SK-N-SH treated with all-trans-retinoic acid at 6 μM for 48 hours (cell line): Measurements from ENCODE around the gene CACNB2.

Experiments used
- ATAC-seq: fragments of 200-7000 bp; cut with Tn5 transposase; 3 replicates; pipeline ENCODE4 v1.9.1; 2020; ENCODE audit warnings: mild to moderate bottlenecking, moderate library complexity
- ARNTL ChIP-seq: fragments of 450-650 bp; formaldehyde crosslinking; IDR thresholded peaks from 2 replicates; pipeline ENCODE4 v1.5.0; 2020; ENCODE audit warnings: low read depth, mild to moderate bottlenecking, moderate library complexity, borderline replicate concordance
- CREB5 ChIP-seq: fragments of 250-450 bp; sonication (Bioruptor Pico); IDR thresholded peaks from 2 replicates; pipeline ENCODE4 v1.5.1; 2020; ENCODE audit warnings: low read depth, mild to moderate bottlenecking, moderate library complexity
- CSDC2 ChIP-seq: fragments of 250-450 bp; sonication (Bioruptor Pico); IDR thresholded peaks from 2 replicates; pipeline ENCODE4 v1.5.0; 2020; ENCODE audit warnings: mild to moderate bottlenecking, moderate library complexity
- CSRNP3 ChIP-seq: fragments of 250-450 bp; sonication (Bioruptor Pico); IDR thresholded peaks from 2 replicates; pipeline ENCODE4 v1.5.1; 2021; ENCODE audit warnings: mild to moderate bottlenecking, moderate library complexity
- ESRRG ChIP-seq: fragments of 250-450 bp; sonication (Bioruptor Pico); IDR thresholded peaks from 2 replicates; pipeline ENCODE4 v1.6.1; 2021; ENCODE audit warnings: mild to moderate bottlenecking
- GLIS3 ChIP-seq: fragments of 250-450 bp; sonication (Bioruptor Pico); IDR thresholded peaks from 2 replicates; pipeline ENCODE4 v1.5.0; 2020; ENCODE audit warnings: mild to moderate bottlenecking, moderate library complexity
- ISL1 ChIP-seq: fragments of 250-450 bp; sonication (Bioruptor Pico); IDR thresholded peaks from 2 replicates; pipeline ENCODE4 v2.1.2; 2022; ENCODE audit warnings: mild to moderate bottlenecking, moderate library complexity
- OSR1 ChIP-seq: fragments of 250-450 bp; sonication (Bioruptor Pico); IDR thresholded peaks from 2 replicates; pipeline ENCODE4 v1.8.0; 2022; ENCODE audit warnings: moderate library complexity, mild to moderate bottlenecking, inconsistent platforms
- PATZ1 ChIP-seq: fragments of 250-450 bp; sonication (Bioruptor Pico); IDR thresholded peaks from 2 replicates; pipeline ENCODE4 v1.8.0; 2020; ENCODE audit warnings: mild to moderate bottlenecking, moderate library complexity, borderline replicate concordance
- PPARA ChIP-seq: fragments of 250-450 bp; sonication (Bioruptor Pico); IDR thresholded peaks from 2 replicates; pipeline ENCODE4 v1.5.0; 2020; ENCODE audit warnings: mild to moderate bottlenecking, borderline replicate concordance
- RARB ChIP-seq: fragments of 250-450 bp; sonication (Bioruptor Pico); IDR thresholded peaks from 2 replicates; pipeline ENCODE4 v1.8.0; 2021; ENCODE audit warnings: mild to moderate bottlenecking, moderate library complexity
- SNAI2 ChIP-seq: fragments of 250-450 bp; sonication (Bioruptor Pico); IDR thresholded peaks from 2 replicates; pipeline ENCODE4 v1.5.0; 2020; ENCODE audit warnings: mild to moderate bottlenecking, moderate library complexity
- TCF4 ChIP-seq: fragments of 250-450 bp; sonication (Bioruptor Pico); IDR thresholded peaks from 2 replicates; pipeline ENCODE4 v1.8.0; 2021; ENCODE audit warnings: mild to moderate bottlenecking, moderate library complexity, borderline replicate concordance
- TSHZ2 ChIP-seq: fragments of 250-450 bp; sonication (Bioruptor Pico); IDR thresholded peaks from 2 replicates; pipeline ENCODE4 v1.5.0; 2020; ENCODE audit warnings: mild to moderate bottlenecking, moderate library complexity
- ZC3H10 ChIP-seq: fragments of 250-450 bp; sonication (Bioruptor Pico); IDR thresholded peaks from 2 replicates; pipeline ENCODE4 v1.5.1; 2021; ENCODE audit warnings: mild to moderate bottlenecking, moderate library complexity
- ZFP3 ChIP-seq: fragments of 250-450 bp; sonication (Bioruptor Pico); IDR thresholded peaks from 2 replicates; pipeline ENCODE4 v1.5.0; 2020; ENCODE audit warnings: mild to moderate bottlenecking, moderate library complexity
- ZFP30 ChIP-seq: fragments of 450-650 bp; formaldehyde crosslinking; IDR thresholded peaks from 2 replicates; pipeline ENCODE4 v1.5.0; 2022; ENCODE audit warnings: mild to moderate bottlenecking, moderate library complexity
- ZNF70 ChIP-seq: fragments of 450-650 bp; formaldehyde crosslinking; IDR thresholded peaks from 2 replicates; pipeline ENCODE4 v1.5.0; 2020; ENCODE audit warnings: mild to moderate bottlenecking, moderate library complexity
- ZNF8 ChIP-seq: fragments of 450-650 bp; formaldehyde crosslinking; IDR thresholded peaks from 2 replicates; pipeline ENCODE4 v1.5.0; 2020; ENCODE audit warnings: mild to moderate bottlenecking, moderate library complexity

The CACNB2 gene

GRCh38 chr10:18446205-18446604, 306.0 kb downstream of the CACNB2 start:
- no peak for TF ChIP-seq ZNF70
- no peak for TF ChIP-seq ZC3H10 (CRISPR knock-in tag)
- TF ChIP-seq SNAI2 = no peak
- no peak for TF ChIP-seq ZFP30 (CRISPR knock-in tag)
- TF ChIP-seq ARNTL (CRISPR knock-in tag) = no peak
- TF ChIP-seq TSHZ2 (CRISPR knock-in tag) = no peak
- no peak for TF ChIP-seq PPARA (CRISPR knock-in tag)
- TF ChIP-seq RARB (CRISPR knock-in tag) = no peak
- ATAC-seq = no peak

- TF ChIP-seq ARNTL (CRISPR knock-in tag) (no peak), ZC3H10 (CRISPR knock-in tag) (no peak), PATZ1 (no peak), ZFP3 (no peak), ZFP30 (CRISPR knock-in tag) (no peak), ZNF8 (CRISPR knock-in tag) (no peak), CSRNP3 (CRISPR knock-in tag) (no peak), TCF4 (CRISPR knock-in tag) (no peak)
- TF ChIP-seq, all 23 proteins: peak for 0
- no peak for ATAC-seq
These were observed 309.4 kb downstream of the CACNB2 start for GRCh38 chr10:18449611-18450026.

GRCh38 chr10:18450298-18450697, 310.1 kb downstream of the CACNB2 start:
- ATAC-seq = no peak
- no peak for TF ChIP-seq PPARA (CRISPR knock-in tag)
- no peak for TF ChIP-seq ZFP30 (CRISPR knock-in tag)
- TF ChIP-seq GLIS3 (CRISPR knock-in tag) = no peak
- no peak for TF ChIP-seq PATZ1
- TF ChIP-seq ZNF70 = no peak
- TF ChIP-seq ESRRG (CRISPR knock-in tag) = no peak
- TF ChIP-seq CSDC2 (CRISPR knock-in tag) = no peak
- no peak for TF ChIP-seq ZNF8 (CRISPR knock-in tag)
- no peak for TF ChIP-seq OSR1
- TF ChIP-seq TCF4 (CRISPR knock-in tag) = no peak

GRCh38 chr10:18455086-18455884, 315.1 kb downstream of the CACNB2 start:
- TF ChIP-seq TCF4 (CRISPR knock-in tag) = no peak
- no peak for TF ChIP-seq ZC3H10 (CRISPR knock-in tag)
- no peak for TF ChIP-seq TSHZ2 (CRISPR knock-in tag)
- no peak for TF ChIP-seq ISL1 (CRISPR knock-in tag)
- no peak for TF ChIP-seq CSDC2 (CRISPR knock-in tag)
- TF ChIP-seq ZNF8 (CRISPR knock-in tag) = no peak
- TF ChIP-seq ESRRG (CRISPR knock-in tag) = no peak
- no peak for TF ChIP-seq GLIS3 (CRISPR knock-in tag)
- TF ChIP-seq CREB5 (CRISPR knock-in tag) = no peak
- TF ChIP-seq OSR1 = no peak
- no peak for TF ChIP-seq CSRNP3 (CRISPR knock-in tag)
- no peak for TF ChIP-seq ZNF70
- TF ChIP-seq, all 23 proteins: peak for 0
- no peak for ATAC-seq
